Lower leg skin (tissue), 4 donors: ENCODE data around the gene DUSP6. TPM values are rescaled to one million over a fixed set of nuclear protein-coding genes. Genes with fewer than 3 reads are reported as not detected.

ENCODE experiments used
- DNase-seq, 2 donors: peaks; one replicate each; pipeline ENCODE4 v3.0.0-alpha.2; 2019; ENCODE audit warnings: low spot score in 2 of 2
- H3K4me3 ChIP-seq: fragments of 200-600 bp; sonication (generic); 2 replicates; pipeline ENCODE4 v1.5.1; 2017; ENCODE audit warnings: mild to moderate bottlenecking, low read depth; ENCODE audit not compliant: poor library complexity, severe bottlenecking
- CTCF ChIP-seq, 3 donors: fragments of 450-650 bp; IDR thresholded peaks; one replicate each; pipeline ENCODE4 v1.5.1; 2016; ENCODE audit warnings: antibody characterized with exemption in 3 of 3, mild to moderate bottlenecking in 3 of 3, moderate library complexity in 2 of 3
- POLR2A ChIP-seq, 2 donors: fragments of 450-650 bp; IDR thresholded peaks; one replicate each; pipeline ENCODE4 v1.6.1; 2016 to 2017; ENCODE audit warnings: antibody characterized with exemption in 2 of 2, mild to moderate bottlenecking in 1 of 2, moderate library complexity in 1 of 2
- WGBS, 2 donors: methylation state at CpG; one replicate each; pipeline ENCODE4 v1.1.5; 2018; 5-methylcytosine and 5-hydroxymethylcytosine counted together
- intact Hi-C: fragments of 100-400 bp; cut with DNase I; formaldehyde crosslinking; loops from one replicate; pipeline ENCODE4 v1.15.0; 2023; ENCODE audit warnings: low total_unique reads
- total RNA-seq, 4 donors: library from RNA; depleted of rRNA; stranded (reverse); fragments of >200 nt; gene quantifications; one replicate each; pipeline ENCODE4 v1.1.0, GENCODE V29; 2016

The DUSP6 gene
- total RNA-seq, 4 donors from 2014 or later = 29.6 to 57.5 (median 41.9) TPM

GRCh38 chr12:89364058-89364457, 11.8 kb upstream of the DUSP6 start:
- TF ChIP-seq POLR2A (IDR thresholded peaks at IDR 0.05) (no peak), CTCF (IDR thresholded peaks at IDR 0.05) (no peak)
- DNase-seq = no peak
- 85 to 87% methylated on average over 2 of the region's 2 CpGs for WGBS, 2 donors
- no peak overlapping the region for H3K4me3 ChIP-seq
- intact Hi-C loops = no loop called here

- H3K4me3 ChIP-seq = no peak overlapping the region
- TF ChIP-seq POLR2A (IDR thresholded peaks at IDR 0.05) (no peak), CTCF (IDR thresholded peaks at IDR 0.05) (no peak)
- DNase-seq = no peak
- intact Hi-C loops = no loop called here
These were observed 11.3 kb upstream of the DUSP6 start for GRCh38 chr12:89363582-89363981.

- TF ChIP-seq CTCF (IDR thresholded peaks at IDR 0.05) (no peak), POLR2A (IDR thresholded peaks at IDR 0.05) (no peak)
- WGBS, 2 donors = 67 to 68% methylated on average over 4 of the region's 4 CpGs
- no peak overlapping the region for H3K4me3 ChIP-seq
- intact Hi-C loops = no loop called here
- no peak for DNase-seq
These were observed 10.8 kb upstream of the DUSP6 start for GRCh38 chr12:89363084-89363483.

GRCh38 chr12:89359615-89360014, 7.3 kb upstream of the DUSP6 start:
- no peak for DNase-seq
- TF ChIP-seq POLR2A (IDR thresholded peaks at IDR 0.05) (no peak), CTCF (IDR thresholded peaks at IDR 0.05) (no peak)
- WGBS, 2 donors = 92 to 97% methylated on average over 3 of the region's 3 CpGs
- intact Hi-C loops = no loop called here
- H3K4me3 ChIP-seq = no peak overlapping the region

- H3K4me3 ChIP-seq = no peak overlapping the region
- TF ChIP-seq CTCF (IDR thresholded peaks at IDR 0.05) (no peak), POLR2A (IDR thresholded peaks at IDR 0.05) (no peak)
- no peak for DNase-seq
- intact Hi-C loops = no loop called here
These were observed 6.5 kb upstream of the DUSP6 start for GRCh38 chr12:89358805-89359204.

GRCh38 chr12:89357297-89357730, 5.0 kb upstream of the DUSP6 start:
- TF ChIP-seq CTCF (IDR thresholded peaks at IDR 0.05) (no peak), POLR2A (IDR thresholded peaks at IDR 0.05) (no peak)
- H3K4me3 ChIP-seq = no peak overlapping the region
- WGBS, 2 donors = 81 to 83% methylated on average over 7 of the region's 7 CpGs
- no peak for DNase-seq
- intact Hi-C loops = no loop called here
